HG03558 (cell line): ENCODE results near the gene AKTIP.
A peak's percentile ranks its signal among the peaks of the same experiment; 100 is the strongest.

ENCODE experiments used
- ATAC-seq: cut with Tn5 transposase; IDR thresholded peaks from one replicate; pipeline ENCODE4 v1.9.1; 2021; ENCODE audit warnings: moderate number of reproducible peaks; ENCODE audit not compliant: unreplicated experiment; ENCODE audit errors: extremely low read depth

Gene AKTIP

GRCh38 chr16:53484542-53484941 is 18.5 kb downstream of the AKTIP start:
- no peak for ATAC-seq

GRCh38 chr16:53482123-53482522 is 20.9 kb downstream of the AKTIP start:
- ATAC-seq, result no peak

GRCh38 chr16:53480394-53480793 is 22.6 kb downstream of the AKTIP start:
- no peak for ATAC-seq

GRCh38 chr16:53478965-53479364 is 24.0 kb downstream of the AKTIP start:
- no peak for ATAC-seq

- no peak for ATAC-seq
These were observed 26.1 kb downstream of the AKTIP start for GRCh38 chr16:53476867-53477266.

GRCh38 chr16:53465606-53466280 is 37.3 kb downstream of the AKTIP start:
- no peak for ATAC-seq

GRCh38 chr16:53458635-53459034 is 44.4 kb downstream of the AKTIP start:
- no peak for ATAC-seq

- ATAC-seq, result peak; percentile 100
These were observed 45.3 kb downstream of the AKTIP start for GRCh38 chr16:53457670-53458069.

GRCh38 chr16:53456625-53457024 is 46.4 kb downstream of the AKTIP start:
- ATAC-seq, result no peak

GRCh38 chr16:53453928-53454327 is 49.1 kb downstream of the AKTIP start:
- no peak for ATAC-seq

GRCh38 chr16:53449816-53450517 is 53.0 kb downstream of the AKTIP start:
- ATAC-seq, result no peak

- no peak for ATAC-seq
These were observed 56.9 kb downstream of the AKTIP start for GRCh38 chr16:53446090-53446489.

- ATAC-seq, result no peak
These were observed 57.5 kb downstream of the AKTIP start for GRCh38 chr16:53445534-53445933.
